ENCODE data around the gene BRF1.
"Not testable (repeated sequence)": the region's sequence is repeated elsewhere in the genome, so short reads cannot be mapped to it uniquely, and the experiment has no call there.

DNA sequence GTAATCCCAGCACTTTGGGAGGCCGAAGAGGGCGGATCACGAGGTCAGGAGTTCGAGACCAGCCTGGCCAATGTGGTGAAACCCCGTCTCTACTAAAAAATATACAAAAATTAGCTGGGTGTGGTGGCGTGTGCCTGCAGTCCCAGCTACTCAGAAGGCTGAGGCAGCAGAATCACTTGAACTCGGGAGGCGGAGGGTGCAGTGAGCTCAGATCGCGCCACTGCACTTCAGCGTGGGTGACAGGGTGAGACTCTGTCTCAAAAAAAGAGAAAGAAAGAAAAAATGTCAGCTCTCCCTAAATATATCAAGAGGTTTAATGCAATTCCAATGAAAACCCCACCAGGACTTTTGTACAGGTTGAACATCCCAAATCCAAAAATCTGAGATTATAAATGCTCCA is 3.5 kb downstream of the BRF1 start:
- TF ChIP-seq EZH2 (IDR thresholded peaks at IDR 0.05; ENCODE audit: borderline replicate concordance, low read depth, low read length, poor library complexity, severe bottlenecking), result not testable (repeated sequence)
- TF ChIP-seq, protein P1, sequence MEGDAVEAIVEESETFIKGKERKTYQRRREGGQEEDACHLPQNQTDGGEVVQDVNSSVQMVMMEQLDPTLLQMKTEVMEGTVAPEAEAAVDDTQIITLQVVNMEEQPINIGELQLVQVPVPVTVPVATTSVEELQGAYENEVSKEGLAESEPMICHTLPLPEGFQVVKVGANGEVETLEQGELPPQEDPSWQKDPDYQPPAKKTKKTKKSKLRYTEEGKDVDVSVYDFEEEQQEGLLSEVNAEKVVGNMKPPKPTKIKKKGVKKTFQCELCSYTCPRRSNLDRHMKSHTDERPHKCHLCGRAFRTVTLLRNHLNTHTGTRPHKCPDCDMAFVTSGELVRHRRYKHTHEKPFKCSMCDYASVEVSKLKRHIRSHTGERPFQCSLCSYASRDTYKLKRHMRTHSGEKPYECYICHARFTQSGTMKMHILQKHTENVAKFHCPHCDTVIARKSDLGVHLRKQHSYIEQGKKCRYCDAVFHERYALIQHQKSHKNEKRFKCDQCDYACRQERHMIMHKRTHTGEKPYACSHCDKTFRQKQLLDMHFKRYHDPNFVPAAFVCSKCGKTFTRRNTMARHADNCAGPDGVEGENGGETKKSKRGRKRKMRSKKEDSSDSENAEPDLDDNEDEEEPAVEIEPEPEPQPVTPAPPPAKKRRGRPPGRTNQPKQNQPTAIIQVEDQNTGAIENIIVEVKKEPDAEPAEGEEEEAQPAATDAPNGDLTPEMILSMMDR (conservative IDR thresholded peaks at IDR 0.05; ENCODE audit: low read depth, low read length), result not testable (repeated sequence)

All from A673 (cell line).